ENCODE results near the gene RNF144A.

RNF144A gene

GRCh38 chr2:6885968-6886367 lies 31.2 kb upstream of the RNF144A start:
- peaks cover 52% of the 10 kb centered on the region for H3K4me1 ChIP-seq (ENCODE audit: insufficient read depth, low read length, poor library complexity, severe bottlenecking)
- H2AFZ ChIP-seq (ENCODE audit: low read length), result no peak overlapping the region
- no peaks in the 10 kb centered on the region for H3K9me3 ChIP-seq (ENCODE audit: insufficient read depth, low read depth, low read length)
- no peaks in the 10 kb centered on the region for H4K20me1 ChIP-seq (ENCODE audit: insufficient read depth, low read length, poor library complexity, severe bottlenecking)
- H3F3A ChIP-seq (ENCODE audit: low read depth), result 0 out of 2 replicates have a peak, but pooled peaks cover 5% of the 10 kb centered on the region
- no peaks in the 10 kb centered on the region for H3K27me3 ChIP-seq (ENCODE audit: insufficient read depth, low read length, poor library complexity, severe bottlenecking)
- no peaks in the 10 kb centered on the region for H3K79me2 ChIP-seq (ENCODE audit: insufficient read depth, low read length)
- no peaks in the 10 kb centered on the region for H3K36me3 ChIP-seq (ENCODE audit: insufficient read depth, low read length)
- no peak overlapping the region for H3K4me2 ChIP-seq (ENCODE audit: low read depth, low read length, poor library complexity, severe bottlenecking)
- no peak overlapping the region for H3K9ac ChIP-seq (ENCODE audit: low read depth, low read length, poor library complexity, severe bottlenecking)
- H3K9me2 ChIP-seq (replicated peaks; ENCODE audit: low read depth, low read length), result no peaks in the 10 kb centered on the region
- H3K4me3 ChIP-seq (ENCODE audit: low read length, poor library complexity, severe bottlenecking), result no peak overlapping the region
- TF ChIP-seq CTCF (conservative IDR thresholded peaks at IDR 0.05; ENCODE audit: low read length) (no peak), EZH2phosphoT487 (IDR thresholded peaks at IDR 0.05; ENCODE audit: borderline replicate concordance) (no peak)

- Histone ChIP-seq H3K9me2 (replicated peaks; ENCODE audit: low read depth, low read length) (no peaks in the 10 kb centered on the region), H3K79me2 (ENCODE audit: insufficient read depth, low read length) (no peaks in the 10 kb centered on the region), H3K4me2 (ENCODE audit: low read depth, low read length, poor library complexity, severe bottlenecking) (peak overlapping the region; percentile 13), H3F3A (ENCODE audit: low read depth) (no peaks in the 10 kb centered on the region), H2AFZ (ENCODE audit: low read length) (peak overlapping the region; percentile 15; the same call in 1 of the 2 replicates), H3K4me3 (ENCODE audit: low read length, poor library complexity, severe bottlenecking) (no peak overlapping the region), H3K4me1 (ENCODE audit: insufficient read depth, low read length, poor library complexity, severe bottlenecking) (peaks cover 34% of the 10 kb centered on the region), H3K27me3 (ENCODE audit: insufficient read depth, low read length, poor library complexity, severe bottlenecking) (no peaks in the 10 kb centered on the region), H3K9me3 (ENCODE audit: insufficient read depth, low read depth, low read length) (no peaks in the 10 kb centered on the region), H3K36me3 (ENCODE audit: insufficient read depth, low read length) (no peaks in the 10 kb centered on the region), H3K9ac (ENCODE audit: low read depth, low read length, poor library complexity, severe bottlenecking) (peak overlapping the region; percentile 20), H4K20me1 (ENCODE audit: insufficient read depth, low read length, poor library complexity, severe bottlenecking) (no peaks in the 10 kb centered on the region)
- TF ChIP-seq CTCF (conservative IDR thresholded peaks at IDR 0.05; ENCODE audit: low read length), result no peak
- no peak for TF ChIP-seq EZH2phosphoT487 (IDR thresholded peaks at IDR 0.05; ENCODE audit: borderline replicate concordance)
Observed at GRCh38 chr2:6887751-6888192, 29.4 kb upstream of the RNF144A start.

GRCh38 chr2:6888724-6889123 lies 28.5 kb upstream of the RNF144A start:
- no peak overlapping the region for H3K9ac ChIP-seq (ENCODE audit: low read depth, low read length, poor library complexity, severe bottlenecking)
- no peaks in the 10 kb centered on the region for H3K36me3 ChIP-seq (ENCODE audit: insufficient read depth, low read length)
- no peak overlapping the region for H3K4me2 ChIP-seq (ENCODE audit: low read depth, low read length, poor library complexity, severe bottlenecking)

More at GRCh38 chr2:6888724-6889123, 28.5 kb upstream of the RNF144A start:
- H3K27me3 ChIP-seq (ENCODE audit: insufficient read depth, low read length, poor library complexity, severe bottlenecking), result no peaks in the 10 kb centered on the region
- H3F3A ChIP-seq (ENCODE audit: low read depth), result no peaks in the 10 kb centered on the region
- peaks cover 25% of the 10 kb centered on the region for H3K4me1 ChIP-seq (ENCODE audit: insufficient read depth, low read length, poor library complexity, severe bottlenecking)
- H3K9me3 ChIP-seq (ENCODE audit: insufficient read depth, low read depth, low read length), result no peaks in the 10 kb centered on the region
- H2AFZ ChIP-seq (ENCODE audit: low read length), result no peak overlapping the region
- TF ChIP-seq CTCF (conservative IDR thresholded peaks at IDR 0.05; ENCODE audit: low read length) (no peak), EZH2phosphoT487 (IDR thresholded peaks at IDR 0.05; ENCODE audit: borderline replicate concordance) (no peak)
- H4K20me1 ChIP-seq (ENCODE audit: insufficient read depth, low read length, poor library complexity, severe bottlenecking), result no peaks in the 10 kb centered on the region
- no peak overlapping the region for H3K4me3 ChIP-seq (ENCODE audit: low read length, poor library complexity, severe bottlenecking)
- no peaks in the 10 kb centered on the region for H3K9me2 ChIP-seq (replicated peaks; ENCODE audit: low read depth, low read length)
- H3K79me2 ChIP-seq (ENCODE audit: insufficient read depth, low read length), result no peaks in the 10 kb centered on the region
